HL-60 (cell line): ENCODE measurements around the gene GALNT13.

ENCODE experiments used
- DNase-seq, 2 experiments: peaks; one replicate each; pipeline ENCODE4 v3.0.0-alpha.2; 2010 to 2020; ENCODE audit warnings: low read depth in 1 of 2, low spot score in 1 of 2
- H3K27ac ChIP-seq: fragments of 250-450 bp; sonication (Bioruptor Pico); replicated peaks from 2 replicates; pipeline ENCODE4 v1.5.1; 2020; ENCODE audit warnings: mild to moderate bottlenecking, moderate library complexity
- H3K27me3 ChIP-seq: fragments of 250-450 bp; sonication (Bioruptor Pico); 2 replicates; pipeline ENCODE4 v1.5.1; 2021; ENCODE audit warnings: mild to moderate bottlenecking, moderate library complexity; ENCODE audit not compliant: insufficient read depth, poor library complexity, severe bottlenecking
- H3K4me3 ChIP-seq: replicated peaks from 2 replicates; pipeline ENCODE4 v1.5.1; 2011; ENCODE audit warnings: mild to moderate bottlenecking, control low read depth, low read length; ENCODE audit not compliant: insufficient read depth
- CTCF ChIP-seq: IDR thresholded peaks from one replicate; pipeline ENCODE4 v1.5.1; 2011; ENCODE audit warnings: low read length, control low read depth, inconsistent platforms; ENCODE audit not compliant: insufficient read depth
- GABPA ChIP-seq: IDR thresholded peaks from 2 replicates; pipeline ENCODE4 v1.6.1; 2012; ENCODE audit warnings: low read depth
- POLR2AphosphoS5 ChIP-seq: IDR thresholded peaks from 2 replicates; pipeline ENCODE4 v1.6.1; 2012; ENCODE audit warnings: low read depth
- REST ChIP-seq: IDR thresholded peaks from 2 replicates; pipeline ENCODE4 v1.6.1; 2012; ENCODE audit warnings: low read depth; ENCODE audit not compliant: insufficient replicate concordance
- SPI1 ChIP-seq: IDR thresholded peaks from 2 replicates; pipeline ENCODE4 v1.6.1; 2012; ENCODE audit warnings: low read depth, mild to moderate bottlenecking, borderline replicate concordance

GALNT13 gene

GRCh38 chr2:154203206-154203605, 331.5 kb downstream of the GALNT13 start:
- DNase-seq, result no peak
- TF ChIP-seq REST (no peak), POLR2AphosphoS5 (no peak), SPI1 (no peak), CTCF (no peak), GABPA (no peak)
- Histone ChIP-seq H3K27me3 (no peaks in the 10 kb centered on the region), H3K27ac (no peak overlapping the region), H3K4me3 (no peak overlapping the region)

GRCh38 chr2:154203902-154204301, 332.2 kb downstream of the GALNT13 start:
- TF ChIP-seq POLR2AphosphoS5 (no peak), CTCF (no peak), SPI1 (no peak), REST (no peak), GABPA (no peak)
- Histone ChIP-seq H3K27me3 (no peaks in the 10 kb centered on the region), H3K27ac (no peak overlapping the region), H3K4me3 (no peak overlapping the region)
- DNase-seq, result no peak

GRCh38 chr2:154207288-154208047, 335.7 kb downstream of the GALNT13 start:
- no peak for DNase-seq
- Histone ChIP-seq H3K27ac (no peak overlapping the region), H3K4me3 (no peak overlapping the region), H3K27me3 (no peaks in the 10 kb centered on the region)
- TF ChIP-seq CTCF (no peak), REST (no peak), GABPA (no peak), SPI1 (no peak), POLR2AphosphoS5 (no peak)
